HG03139 (cell line): ENCODE data around the gene BANK1.

Experiments used
- ATAC-seq: cut with Tn5 transposase; IDR thresholded peaks from one replicate; pipeline ENCODE4 v1.9.1; 2021; ENCODE audit not compliant: unreplicated experiment

BANK1 gene

DNA sequence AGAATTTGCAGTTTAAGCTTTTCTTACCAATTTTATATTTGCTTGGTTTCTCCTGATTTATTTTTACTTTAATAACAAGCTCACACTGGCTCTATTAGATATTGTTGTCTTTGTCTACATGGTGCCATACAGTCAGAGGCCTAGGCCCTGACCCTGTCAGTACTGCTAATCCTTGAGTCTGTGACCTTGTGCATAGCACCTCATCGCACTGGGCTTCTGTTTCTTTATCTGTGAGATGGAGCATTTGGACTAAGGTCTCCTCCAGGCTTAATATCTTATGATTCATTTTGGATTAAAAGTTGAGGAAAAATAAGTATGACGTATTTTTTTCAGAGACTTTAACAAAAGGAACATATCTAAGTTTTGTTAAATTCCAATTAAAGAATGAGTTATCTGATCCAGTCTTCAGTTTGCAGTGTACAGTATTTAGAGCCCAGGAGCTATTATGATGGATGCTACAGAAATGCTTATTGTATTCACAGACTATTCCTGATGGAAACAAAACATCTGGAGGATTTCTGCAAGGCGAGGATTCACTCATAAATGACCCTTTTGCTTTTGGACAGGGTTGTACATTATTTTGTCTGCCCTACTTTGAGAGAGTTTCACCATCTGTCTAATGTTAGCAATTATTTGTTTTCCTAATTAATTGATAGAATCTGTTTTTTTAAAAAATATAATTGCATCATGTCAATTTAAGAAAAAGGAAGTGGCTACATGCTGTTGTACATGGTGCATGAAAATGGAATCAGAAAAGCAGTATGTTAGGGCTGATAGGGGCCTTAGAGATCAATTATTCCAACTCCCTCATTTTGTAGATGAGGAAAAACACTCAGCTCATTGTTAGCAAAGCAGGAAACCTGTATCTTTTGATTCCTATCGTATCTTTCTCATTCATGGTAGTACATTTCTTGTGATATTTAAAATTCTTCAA is 203.6 kb downstream of the BANK1 start:
- no peak for ATAC-seq

DNA sequence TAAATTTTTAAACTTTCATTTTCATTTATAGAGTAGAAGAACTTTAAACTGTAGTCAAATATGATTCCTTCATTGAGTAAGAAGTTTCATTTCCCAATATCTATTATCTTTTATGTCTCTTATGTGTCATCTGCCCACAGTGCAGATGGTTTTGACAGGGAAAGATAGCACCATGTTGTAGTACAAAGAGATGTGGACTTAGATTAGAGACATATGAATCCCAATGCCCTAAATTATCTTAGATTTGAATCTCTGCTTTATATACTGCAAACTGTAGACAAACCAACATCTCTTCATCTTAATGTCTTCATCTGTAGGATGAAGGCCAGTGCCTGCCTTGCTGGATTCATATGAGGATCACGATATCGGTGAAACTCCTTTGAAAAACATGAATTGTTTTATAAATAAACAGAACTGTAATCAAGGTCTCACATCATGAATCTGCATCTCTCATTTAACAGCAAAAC is 217.5 kb downstream of the BANK1 start:
- ATAC-seq, result peak; percentile 91

DNA sequence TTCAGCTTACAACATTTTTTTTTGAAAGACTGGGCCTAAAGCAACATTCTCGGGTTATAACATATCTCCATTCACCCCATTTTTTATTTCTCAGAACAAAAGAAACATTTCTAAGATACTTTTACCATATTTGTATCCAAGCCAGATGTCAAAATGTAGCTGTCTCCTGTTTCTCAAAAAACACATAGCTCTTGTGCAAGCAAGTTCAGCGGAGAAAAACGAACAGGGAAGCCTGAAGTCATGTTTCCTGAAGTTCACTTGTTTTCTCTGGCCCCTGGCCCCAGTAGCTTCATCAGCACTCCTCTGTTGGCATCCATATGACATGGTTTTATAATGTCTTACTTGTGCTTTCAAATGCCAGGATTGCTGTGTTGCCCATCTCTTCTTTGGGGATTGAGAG is 218.2 kb downstream of the BANK1 start:
- no peak for ATAC-seq

DNA sequence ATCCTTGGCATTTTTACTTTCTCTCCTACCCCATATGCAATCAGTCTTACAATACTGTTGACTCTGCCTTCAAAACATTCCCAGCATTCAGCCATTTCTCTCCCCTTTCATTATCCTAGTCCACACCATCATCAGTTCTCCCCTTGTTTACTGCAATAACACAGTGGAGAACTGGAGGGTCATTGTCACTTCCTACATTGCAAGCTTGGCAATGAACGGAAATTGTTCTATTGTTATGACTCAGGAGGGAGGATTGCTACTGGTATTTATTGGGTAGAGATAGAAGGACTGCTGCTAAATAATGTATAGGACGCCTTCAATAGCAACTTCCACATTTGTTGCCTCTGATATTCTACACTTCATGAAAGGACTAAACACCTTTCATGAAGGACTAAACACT is 231.8 kb downstream of the BANK1 start:
- no peak for ATAC-seq

DNA sequence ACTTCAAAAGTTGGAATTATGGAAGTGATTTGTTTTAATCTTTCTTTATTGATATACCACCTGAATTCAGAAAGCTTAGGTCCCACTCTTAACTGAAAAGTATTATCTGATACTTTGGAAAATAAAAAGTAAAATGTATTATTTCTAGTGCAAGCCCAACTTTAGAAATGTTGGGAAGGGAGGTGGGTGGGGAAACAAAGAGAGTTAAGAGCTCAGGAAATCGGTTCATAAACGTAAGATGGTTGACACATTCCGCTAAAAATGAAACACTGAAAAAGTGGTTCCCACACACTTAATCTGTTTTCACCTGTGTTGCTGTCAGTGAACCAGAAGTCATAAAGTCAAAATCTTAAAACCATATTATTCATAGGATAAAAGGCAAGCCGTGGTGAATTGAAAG is 237.4 kb downstream of the BANK1 start:
- ATAC-seq, result no peak

DNA sequence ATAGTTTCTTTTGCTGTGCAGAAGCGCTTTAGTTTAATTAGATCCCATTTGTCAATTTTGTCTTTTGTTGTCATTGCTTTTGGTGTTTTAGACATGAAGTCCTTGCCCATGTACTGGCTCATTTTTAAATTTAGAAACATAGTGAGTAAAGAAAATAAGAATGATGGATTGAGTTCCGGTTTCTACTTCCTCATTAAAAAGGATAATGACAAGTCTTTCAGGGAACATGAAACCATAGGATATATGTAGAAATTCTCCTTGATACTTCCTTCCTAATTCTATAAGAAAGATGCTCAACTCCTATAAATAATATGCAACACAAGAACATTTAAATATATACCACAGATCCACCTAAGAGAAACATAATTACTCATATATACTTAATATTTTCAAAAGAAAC is 240.9 kb downstream of the BANK1 start:
- no peak for ATAC-seq

DNA sequence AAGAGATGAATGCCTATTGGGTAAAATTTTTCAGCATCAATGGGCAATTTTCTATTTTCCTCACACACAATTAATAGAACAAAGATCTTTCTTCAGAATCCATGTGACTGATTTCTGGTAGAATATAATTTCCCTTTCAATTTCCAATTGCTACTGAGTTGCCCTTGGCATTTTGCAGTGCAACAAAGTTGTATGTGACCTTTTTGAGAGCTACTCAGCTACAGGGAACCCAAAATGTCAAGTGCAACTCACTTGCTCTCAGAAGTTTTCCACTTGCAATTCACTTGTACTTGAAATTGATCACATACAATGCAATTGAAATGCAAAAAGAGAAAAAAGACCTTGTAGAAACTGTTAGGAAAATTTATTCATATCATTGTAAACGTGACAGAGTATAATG is 245.5 kb downstream of the BANK1 start:
- ATAC-seq, result no peak

DNA sequence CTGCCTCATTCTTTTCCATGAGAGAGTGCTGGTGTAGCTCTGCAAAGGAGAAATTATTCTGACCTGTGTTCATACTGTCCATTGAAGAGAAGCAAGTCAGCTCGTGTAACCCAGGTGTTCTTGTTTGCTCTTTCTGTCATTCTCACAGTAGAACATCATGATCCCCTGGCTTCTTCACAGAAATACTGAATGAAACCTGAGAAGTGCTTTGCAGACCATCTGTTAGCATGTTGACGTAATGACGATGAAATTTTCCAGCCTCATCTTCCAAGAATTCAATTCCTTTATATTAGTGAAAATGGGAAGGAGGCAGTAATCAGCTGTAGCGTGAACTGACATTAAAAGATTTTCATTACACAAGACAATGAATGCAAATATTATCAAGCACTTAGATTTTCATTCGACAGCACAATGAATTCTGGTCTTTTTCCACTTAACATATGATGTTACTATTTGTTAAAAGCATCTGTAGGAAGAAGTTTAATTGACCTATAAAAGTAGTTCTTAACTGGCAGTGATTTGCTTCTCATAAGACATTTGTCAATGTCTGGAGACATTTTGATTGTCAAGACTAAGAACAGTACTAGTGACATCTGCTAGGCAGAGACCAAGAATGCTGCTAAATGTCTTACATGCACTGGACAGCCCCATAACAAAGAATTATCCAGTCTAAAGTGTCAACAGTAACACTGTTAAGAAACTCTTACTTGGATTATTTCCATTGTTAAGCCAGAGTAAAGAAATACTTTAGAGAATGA is 246.3 kb downstream of the BANK1 start:
- no peak for ATAC-seq

DNA sequence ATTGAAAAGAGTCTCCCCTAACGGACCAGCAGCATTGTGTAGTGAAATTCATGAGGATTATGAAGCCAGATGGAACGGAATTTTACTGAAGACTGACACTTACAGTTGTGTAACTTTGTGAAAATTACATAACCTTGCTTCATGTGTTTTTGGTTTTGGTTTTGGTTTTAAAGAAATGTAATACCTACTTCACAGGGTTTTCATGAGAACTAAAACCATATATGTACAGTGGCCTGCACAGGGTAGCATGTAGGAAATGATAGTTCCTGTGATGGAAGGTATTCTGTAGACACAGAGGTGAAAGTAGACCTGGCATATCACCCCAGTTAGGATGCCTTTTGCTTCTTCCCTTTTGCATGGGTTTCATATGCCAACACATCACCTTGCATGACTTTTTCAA is 247.0 kb downstream of the BANK1 start:
- ATAC-seq, result no peak

DNA sequence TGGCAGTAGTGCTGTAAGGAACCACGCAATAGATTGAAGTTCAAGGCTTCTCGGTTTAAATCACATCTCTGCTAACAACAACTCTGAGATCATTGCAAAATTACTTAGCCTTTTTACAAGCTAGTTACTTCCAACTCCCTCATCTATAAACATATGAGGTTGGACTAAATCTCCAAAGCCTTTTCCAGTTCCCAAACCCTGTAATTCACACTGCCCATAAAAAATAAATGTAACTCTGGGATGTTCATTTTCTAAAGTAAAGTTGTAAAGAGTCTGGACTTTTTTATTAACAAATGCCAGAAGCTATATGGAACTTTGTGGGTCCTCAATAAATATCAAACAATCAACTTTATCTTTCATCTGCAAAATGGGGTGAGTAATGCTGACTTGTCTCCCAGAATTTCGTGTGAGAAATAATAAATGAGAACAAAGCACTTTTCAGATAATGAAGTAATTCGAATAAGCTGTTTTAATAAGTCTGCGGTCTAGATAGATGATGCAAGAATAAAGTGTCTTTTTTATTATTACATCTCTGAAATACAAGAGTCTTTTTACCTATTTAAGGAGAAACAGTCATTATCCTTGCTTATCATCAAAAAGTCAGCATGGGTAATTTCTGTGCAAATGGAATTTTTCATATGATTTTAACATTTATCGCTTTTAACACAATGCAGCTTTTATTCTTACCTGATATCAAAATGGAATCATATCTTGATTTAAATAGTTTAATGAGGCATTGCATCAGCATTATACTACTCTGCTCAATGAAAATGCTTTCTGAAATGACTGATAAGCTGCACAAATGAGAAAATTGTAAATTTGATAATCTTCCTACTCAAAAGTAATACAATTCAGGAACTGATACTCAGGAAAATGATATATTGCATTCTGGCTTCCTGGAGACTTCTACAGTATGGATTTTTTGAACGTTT is 252.6 kb downstream of the BANK1 start:
- no peak for ATAC-seq

DNA sequence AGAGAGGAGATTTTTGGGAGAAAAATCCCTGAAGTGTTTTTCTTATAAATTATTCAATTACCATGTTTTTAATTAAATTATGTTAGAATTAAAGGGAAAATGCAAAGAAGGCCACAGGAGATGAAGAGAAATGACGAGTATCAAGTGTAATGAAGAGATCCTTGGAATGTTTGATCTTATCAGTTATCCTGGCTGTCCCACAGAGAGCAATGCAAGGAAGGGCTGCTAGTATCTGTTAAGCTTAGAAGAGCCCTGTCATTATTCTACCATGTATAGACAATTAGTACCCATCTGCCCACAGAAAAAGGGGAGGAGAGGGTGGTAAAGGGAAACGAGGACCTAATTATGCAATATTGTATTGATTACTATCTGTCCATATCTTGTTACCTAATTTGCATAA is 257.1 kb downstream of the BANK1 start:
- no peak for ATAC-seq

DNA sequence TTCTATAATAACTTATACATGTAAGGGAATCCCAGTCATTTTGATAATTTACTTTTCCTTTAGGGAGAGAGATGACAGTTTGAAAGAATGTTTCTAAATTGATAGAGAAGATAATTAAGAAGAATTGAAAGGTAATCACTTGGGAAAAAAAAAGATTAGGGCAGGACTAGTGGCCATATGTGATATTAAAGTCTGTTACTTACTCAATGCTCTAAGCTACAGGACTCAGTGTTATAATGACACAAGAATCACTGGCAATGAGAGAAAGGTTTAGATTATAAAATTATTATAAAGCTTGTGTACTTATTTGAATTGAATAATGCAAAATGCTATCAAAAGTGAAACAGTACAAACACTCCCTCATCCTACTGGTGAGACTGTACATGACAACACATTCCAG is 265.3 kb downstream of the BANK1 start:
- ATAC-seq, result no peak

DNA sequence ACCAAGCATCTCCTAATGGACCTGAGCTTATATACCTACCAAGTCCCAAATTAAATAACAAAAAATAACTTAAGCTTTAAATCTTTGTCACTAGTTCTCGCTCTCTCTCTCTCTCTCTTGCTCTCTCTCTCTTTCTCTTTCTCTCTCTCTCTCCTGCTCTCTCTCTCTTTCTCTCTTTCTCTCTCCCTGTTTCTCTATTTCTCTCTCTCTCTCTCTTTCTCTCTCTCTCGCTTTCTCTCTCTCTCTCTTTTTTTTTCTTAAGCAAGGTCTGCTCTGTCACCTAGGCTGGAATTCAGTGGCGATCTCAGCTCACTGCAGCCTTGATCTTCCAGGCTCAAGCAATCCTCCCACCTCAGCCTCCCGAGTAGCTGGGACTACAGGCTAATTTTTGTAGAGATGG is 266.6 kb downstream of the BANK1 start:
- no peak for ATAC-seq

DNA sequence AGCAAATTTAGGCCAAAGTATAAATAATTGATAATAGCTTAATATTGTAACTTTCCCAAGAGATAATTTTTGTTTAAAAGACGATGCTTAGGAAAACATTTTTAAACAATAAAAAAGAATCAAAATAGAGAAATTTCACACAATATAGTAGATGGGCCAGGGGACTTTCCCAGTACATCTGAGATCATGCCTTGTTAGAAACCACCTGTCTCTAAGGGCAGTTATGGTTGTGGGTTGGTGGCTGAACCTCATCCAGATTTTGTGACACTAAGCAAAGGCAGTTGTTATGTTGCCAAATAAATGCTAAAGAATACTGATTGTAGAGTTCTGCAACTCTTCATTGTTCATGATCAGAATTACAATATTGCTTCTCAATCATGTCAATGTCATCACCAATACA is 270.6 kb downstream of the BANK1 start:
- no peak for ATAC-seq

DNA sequence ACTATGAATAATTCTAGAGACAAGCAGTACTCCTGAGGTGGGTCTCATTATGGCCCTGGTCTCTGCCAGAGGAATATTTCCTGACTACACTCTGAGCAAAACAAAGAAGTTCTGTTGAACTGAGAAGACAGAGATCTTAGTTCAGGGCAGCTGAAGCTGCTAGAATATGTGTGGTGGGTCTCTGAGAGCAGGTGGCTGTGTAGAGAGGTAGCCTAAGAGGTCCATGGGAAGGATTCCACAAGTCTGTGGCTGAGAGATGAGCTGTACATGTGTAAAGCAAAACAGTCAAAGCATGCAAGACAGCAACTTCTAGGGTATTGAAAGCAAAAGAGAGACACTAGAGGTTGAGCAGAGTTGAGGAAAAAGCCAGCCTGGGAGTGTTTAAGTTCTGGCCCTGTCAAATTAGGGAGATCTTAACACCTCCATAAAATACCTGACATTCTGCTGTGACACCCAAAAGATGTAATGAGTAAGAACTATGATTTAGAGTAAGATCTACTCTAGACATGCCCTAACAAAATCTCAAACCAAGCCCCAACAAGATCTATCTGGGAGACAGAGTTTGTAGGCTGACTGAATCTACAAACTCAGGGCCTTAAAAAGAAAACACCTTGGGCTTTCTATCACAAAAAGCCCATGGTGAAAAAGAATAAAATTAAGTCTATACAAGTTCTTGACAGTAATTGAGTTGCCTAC is 274.4 kb downstream of the BANK1 start:
- no peak for ATAC-seq

DNA sequence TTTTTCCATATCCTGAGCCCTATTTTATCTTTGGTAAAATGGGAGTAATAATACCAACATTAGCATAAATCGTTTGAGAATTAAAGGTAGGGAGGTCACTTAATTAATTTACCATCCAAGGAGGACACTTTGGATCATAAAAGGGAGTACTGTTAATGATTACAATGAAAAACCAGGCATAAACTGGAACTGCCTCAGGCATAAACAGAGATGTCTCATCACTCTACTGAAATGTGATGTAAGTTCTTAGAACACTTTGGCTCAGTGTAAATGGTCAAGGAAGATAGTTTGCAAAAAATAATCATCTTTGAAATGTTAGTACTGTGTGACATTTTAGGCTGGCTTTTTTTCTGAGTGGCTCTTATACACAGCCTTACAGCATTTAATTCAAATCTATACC is 286.1 kb downstream of the BANK1 start:
- no peak for ATAC-seq

DNA sequence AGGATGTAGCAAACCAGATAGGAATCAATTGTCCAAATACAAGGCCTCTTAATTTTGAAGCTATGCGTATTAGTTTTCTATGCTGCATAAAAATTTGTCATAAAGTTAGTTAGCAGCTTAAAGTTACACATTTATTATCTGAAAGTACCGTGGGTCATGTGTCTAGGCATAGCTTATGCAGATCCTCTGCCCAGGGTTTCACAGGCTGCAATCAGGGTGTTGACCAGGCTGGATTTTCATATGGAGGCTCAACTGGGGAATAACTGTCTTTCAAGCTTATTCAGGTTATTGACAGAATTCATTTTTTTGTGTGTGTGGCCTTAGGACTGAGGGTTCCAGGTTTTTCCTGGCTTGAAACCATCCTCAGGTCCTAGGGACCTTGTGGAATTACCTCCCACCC is 289.7 kb downstream of the BANK1 start:
- ATAC-seq, result no peak

DNA sequence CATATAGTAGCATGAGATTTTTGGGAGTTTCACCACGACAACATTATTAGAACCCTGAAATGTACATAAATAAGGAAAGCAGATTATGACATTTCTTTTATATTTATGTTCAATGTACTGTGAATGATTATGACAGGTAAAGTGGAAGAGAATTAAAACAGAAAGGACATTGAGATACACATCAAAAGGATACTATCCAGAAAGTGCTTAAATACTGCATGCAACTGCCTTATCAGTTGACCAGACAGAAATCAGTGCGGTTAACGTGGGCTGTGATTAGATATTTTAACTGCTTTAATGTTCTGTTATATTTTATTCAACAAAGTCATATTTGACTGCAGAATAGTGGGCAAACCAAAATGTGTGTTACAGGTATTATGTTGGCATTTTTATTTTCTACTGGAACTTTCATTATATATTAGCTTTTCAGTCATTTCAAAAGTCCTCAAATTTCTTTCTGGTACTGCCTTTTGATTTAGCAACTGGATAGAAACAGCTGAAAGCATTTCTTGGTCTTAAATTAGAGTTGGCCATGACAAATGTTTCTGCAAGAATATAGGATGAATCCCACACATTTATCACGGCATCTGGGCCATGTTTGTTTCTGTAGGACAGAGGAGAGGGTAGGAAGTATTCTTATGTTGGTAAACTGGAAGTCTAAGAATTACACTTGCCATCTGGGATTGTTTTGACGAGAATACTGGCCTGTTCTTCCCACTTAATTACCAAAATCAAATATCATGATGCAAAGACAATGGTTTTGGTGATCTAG is 299.5 kb downstream of the BANK1 start:
- no peak for ATAC-seq

DNA sequence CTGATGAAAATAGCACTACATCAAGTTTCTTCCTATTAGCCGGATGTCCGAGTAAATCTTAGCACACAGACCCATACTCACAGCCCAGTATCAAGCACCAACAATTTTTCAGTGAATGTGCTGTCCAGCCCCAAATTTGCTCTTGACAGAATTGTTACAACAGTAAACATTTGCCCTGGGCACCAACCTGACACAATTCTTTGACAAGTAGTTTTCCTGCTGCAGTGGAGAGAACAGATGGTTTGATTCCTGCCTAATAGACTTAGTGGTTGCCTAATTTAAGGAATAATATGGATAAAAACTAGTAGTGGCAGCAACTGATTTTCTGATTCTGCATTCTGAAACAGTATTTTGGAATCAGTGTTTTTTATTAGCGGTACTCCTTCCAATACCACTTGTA is 301.1 kb downstream of the BANK1 start:
- no peak for ATAC-seq

DNA sequence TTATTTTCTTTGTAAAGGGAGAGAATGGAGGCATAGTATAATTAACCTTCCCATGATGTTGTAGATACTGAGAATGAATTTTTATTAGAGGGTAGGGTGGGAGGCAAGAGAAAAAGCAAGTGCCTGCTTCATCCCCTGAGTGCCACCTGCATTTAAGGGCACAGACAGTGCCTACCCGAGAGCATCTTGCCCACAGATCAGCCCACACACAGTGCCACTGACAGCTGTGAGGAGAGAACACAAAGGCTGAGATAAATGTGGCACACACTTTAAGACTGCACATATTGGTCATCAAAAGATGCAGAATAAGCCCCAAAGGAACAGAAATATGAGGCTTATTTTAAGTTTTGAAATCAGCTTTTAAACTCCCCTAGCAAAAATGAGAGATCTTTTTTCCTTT is 304.0 kb downstream of the BANK1 start:
- ATAC-seq, result no peak
